ENCODE data around the gene NRP1. TPM values are rescaled to one million over a fixed set of nuclear protein-coding genes. Genes with fewer than 3 reads are reported as not detected.

NRP1 gene
- total and polyA plus RNA-seq, 10 donors, result 4.8 to 202 (median 138) TPM

DNA sequence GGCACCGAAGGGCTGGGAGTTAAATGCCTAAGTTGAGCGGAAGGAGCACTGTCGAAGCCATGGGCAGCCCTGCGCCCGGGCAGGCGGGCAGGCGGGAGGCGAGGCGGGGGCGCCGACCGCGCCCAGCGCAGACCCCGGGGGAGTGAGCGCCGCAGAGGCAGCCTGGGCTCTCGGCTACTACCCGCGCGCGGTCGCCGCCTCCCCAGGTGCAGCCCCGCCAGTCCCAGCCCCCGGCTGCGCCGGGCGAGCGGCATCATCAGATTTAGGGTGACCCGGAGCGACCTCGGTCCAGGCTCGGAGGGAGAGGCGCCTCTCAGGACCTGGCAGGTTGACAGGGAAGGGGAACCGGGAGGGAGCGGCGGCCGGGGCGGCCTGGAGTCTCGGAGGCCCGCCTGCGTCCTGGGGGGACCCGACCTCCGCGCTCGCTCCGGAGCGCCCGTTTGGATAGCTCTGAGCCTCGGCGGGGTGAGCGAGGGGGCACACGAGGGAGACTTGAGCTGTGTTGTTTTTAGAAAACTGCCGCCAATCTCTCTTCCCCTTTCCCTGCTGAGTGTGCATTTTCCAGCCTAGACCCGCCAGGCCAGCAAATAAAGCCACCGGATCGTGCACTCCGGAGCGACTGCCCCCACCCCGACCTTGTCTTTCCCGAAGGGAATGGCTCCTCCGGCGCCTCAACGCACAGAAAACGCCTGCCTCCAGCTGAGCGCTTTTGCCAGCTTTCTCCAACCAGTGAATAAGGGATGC is 2.3 kb upstream of the NRP1 start:
- intact Hi-C loops (cut with DNase I; ENCODE audit: low total_unique reads), result no loop called here
- 3 to 8% (median 5%) methylated on average over 57 to 67 of the region's 67 CpGs for WGBS, 5 donors
- Histone ChIP-seq H3K4me3 (peak overlapping the region; percentile 48 to 73 (median 54)), H3K27me3 (replicated peaks in 1 of 7) (peaks cover 0 to 60% (median 24%) of the 10 kb centered on the region in 7 donors), H3K9me3 (no peaks in the 10 kb centered on the region), H3K36me3 (no peaks in the 10 kb centered on the region), H3K4me1 (peaks cover 2 to 57% (median 38%) of the 10 kb centered on the region in 6 donors), H3K27ac (peak overlapping the region; percentile 71 to 94 (median 91))
- DNase-seq, result peak; percentile 80
- no peak for TF ChIP-seq POLR2A (IDR thresholded peaks at IDR 0.05)
- peak in 2 of 3 donors; percentile 62 to 66 for TF ChIP-seq POLR2AphosphoS5 (IDR thresholded peaks at IDR 0.05)

DNA sequence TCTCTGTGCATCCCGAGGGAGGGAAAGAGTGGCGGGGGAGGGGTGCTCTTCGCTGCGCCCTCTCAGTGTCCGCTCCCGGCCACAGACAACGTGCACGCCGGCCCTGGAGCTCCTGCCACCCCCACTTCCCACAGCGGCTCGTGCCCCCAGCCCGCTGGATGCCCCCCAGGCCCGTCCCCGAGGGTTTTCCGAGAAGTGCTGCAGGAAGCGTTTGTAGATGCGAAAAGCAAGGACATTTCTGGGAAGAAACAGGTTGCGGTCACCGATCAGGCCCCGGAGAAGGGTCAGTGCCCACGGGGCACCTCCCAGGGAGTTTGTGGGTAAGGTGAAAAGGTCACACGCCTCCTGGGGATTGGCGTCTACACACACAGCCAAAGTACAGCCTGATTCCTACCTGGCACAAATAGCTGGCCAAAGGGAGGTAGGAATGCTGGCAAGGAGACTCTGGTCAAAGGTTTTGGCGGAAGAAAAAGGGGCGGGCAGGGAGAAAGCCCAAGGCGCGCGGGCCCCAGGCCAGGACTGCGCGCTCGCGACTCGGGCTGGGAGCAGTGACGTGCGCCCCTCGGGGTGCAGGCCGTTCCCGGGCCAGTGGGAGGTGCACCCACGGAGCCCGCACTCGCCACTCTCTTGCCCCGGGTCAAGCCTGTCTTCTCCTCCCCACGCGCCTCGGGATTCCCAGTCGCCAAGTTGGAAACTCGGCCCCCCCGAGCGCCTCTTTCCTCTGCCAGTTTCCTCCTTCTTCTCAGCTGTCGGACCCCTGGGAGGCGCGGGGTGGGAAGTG is 1.5 kb upstream of the NRP1 start:
- H3K27me3 ChIP-seq (replicated peaks in 1 of 7), result peaks cover 0 to 67% (median 24%) of the 10 kb centered on the region in 7 donors
- peak; percentile 82 for DNase-seq
- no peaks in the 10 kb centered on the region for H3K36me3 ChIP-seq
- peaks cover 0 to 50% (median 36%) of the 10 kb centered on the region in 6 donors for H3K4me1 ChIP-seq
- WGBS, 5 donors, result 0 to 2% (median 2%) methylated on average over 33 to 52 of the region's 52 CpGs
- H3K4me3 ChIP-seq, result peak overlapping the region; percentile 48 to 73 (median 54)
- H3K9me3 ChIP-seq, result no peaks in the 10 kb centered on the region
- TF ChIP-seq, protein P1, sequence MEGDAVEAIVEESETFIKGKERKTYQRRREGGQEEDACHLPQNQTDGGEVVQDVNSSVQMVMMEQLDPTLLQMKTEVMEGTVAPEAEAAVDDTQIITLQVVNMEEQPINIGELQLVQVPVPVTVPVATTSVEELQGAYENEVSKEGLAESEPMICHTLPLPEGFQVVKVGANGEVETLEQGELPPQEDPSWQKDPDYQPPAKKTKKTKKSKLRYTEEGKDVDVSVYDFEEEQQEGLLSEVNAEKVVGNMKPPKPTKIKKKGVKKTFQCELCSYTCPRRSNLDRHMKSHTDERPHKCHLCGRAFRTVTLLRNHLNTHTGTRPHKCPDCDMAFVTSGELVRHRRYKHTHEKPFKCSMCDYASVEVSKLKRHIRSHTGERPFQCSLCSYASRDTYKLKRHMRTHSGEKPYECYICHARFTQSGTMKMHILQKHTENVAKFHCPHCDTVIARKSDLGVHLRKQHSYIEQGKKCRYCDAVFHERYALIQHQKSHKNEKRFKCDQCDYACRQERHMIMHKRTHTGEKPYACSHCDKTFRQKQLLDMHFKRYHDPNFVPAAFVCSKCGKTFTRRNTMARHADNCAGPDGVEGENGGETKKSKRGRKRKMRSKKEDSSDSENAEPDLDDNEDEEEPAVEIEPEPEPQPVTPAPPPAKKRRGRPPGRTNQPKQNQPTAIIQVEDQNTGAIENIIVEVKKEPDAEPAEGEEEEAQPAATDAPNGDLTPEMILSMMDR (IDR thresholded peaks at IDR 0.05 in 8 of 11, conservative IDR thresholded peaks at IDR 0.05 in 3 of 11), result peak in 1 of 11 experiments; percentile 10
- TF ChIP-seq POLR2A (IDR thresholded peaks at IDR 0.05) (no peak), POLR2AphosphoS5 (IDR thresholded peaks at IDR 0.05) (peak; percentile 3 to 73 (median 64))
- intact Hi-C loops (cut with DNase I; ENCODE audit: low total_unique reads), result no loop called here
- peak overlapping the region; percentile 71 to 94 (median 91) for H3K27ac ChIP-seq

DNA sequence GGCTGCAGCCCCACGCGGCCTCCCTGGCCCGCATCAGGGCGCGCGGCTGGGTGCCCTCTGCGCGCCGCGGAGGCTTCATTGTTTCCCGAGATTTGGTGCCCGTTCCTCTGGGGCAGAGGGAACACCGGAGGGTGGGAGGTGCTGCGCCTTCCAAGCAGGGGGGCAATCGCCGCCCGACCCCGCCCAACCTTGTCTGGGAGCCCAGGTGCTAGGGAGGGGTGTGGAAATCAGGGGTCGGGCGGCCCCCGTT is 1.0 kb upstream of the NRP1 start:
- H3K4me3 ChIP-seq, result peak overlapping the region; percentile 48 to 73 (median 54)
- intact Hi-C loops (cut with DNase I; ENCODE audit: low total_unique reads), result no loop called here

DNA sequence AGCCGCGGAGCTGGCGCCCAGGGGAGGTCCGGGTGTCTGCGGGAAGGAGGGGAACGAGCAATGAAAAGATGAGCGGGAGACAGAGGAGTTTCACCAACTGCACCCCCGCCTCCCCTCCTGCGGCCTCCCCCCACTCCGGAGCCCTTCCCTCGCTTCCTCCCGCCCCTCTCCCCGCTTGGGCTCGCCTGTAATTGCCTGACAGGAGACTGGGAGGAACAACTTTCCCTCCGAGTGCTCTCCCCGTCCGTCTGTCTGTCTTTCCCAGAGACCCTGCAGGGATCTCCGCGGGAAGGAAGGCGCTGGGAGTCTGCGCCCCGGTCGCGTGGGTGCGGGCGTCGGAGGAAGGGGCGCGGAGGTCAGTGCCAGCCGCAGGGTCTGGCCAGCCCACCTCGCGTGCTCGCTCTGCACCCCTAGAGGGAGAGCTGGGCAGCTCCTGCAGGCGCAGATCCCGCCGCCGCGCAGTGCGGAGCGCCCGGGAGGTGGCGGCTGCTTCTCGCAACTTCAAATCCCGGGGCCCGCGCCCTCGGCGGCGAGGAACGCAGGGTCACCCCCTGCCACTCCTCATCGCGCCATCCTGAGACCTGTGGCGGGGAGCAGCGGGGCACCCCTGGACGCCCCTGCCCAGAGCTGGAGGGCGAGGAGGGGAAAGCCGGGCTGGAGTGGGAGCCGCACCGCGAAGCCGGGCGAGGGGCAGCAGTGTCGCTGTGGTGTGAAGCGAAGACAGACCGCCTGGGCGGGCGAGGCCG is 511 bp upstream of the NRP1 start:
- WGBS, 5 donors, result 0 to 2% (median 1%) methylated on average over 19 to 68 of the region's 68 CpGs
- Histone ChIP-seq H3K4me1 (peaks cover 2 to 56% (median 38%) of the 10 kb centered on the region in 6 donors), H3K9me3 (no peaks in the 10 kb centered on the region), H3K27me3 (replicated peaks in 1 of 7) (peaks cover 0 to 71% (median 24%) of the 10 kb centered on the region in 7 donors), H3K36me3 (peaks cover 0 to 4% (median 0%) of the 10 kb centered on the region in 6 donors), H3K4me3 (peak overlapping the region; percentile 48 to 73 (median 54)), H3K27ac (peak overlapping the region; percentile 71 to 94 (median 91))
- intact Hi-C loops (cut with DNase I; ENCODE audit: low total_unique reads), result no loop called here
- DNase-seq, result peak; percentile 84
- TF ChIP-seq, protein P1 (IDR thresholded peaks at IDR 0.05 in 8 of 11, conservative IDR thresholded peaks at IDR 0.05 in 3 of 11), result peak; percentile 11 to 61 (median 50)
- peak in 2 of 3 donors; percentile 75 to 79 for TF ChIP-seq POLR2AphosphoS5 (IDR thresholded peaks at IDR 0.05)
- peak in 1 of 3 donors; percentile 20 for TF ChIP-seq POLR2A (IDR thresholded peaks at IDR 0.05)

More for the DNA sequence above, 1.0 kb upstream of the NRP1 start:
- no peak for TF ChIP-seq POLR2A (IDR thresholded peaks at IDR 0.05)
- TF ChIP-seq POLR2AphosphoS5 (IDR thresholded peaks at IDR 0.05), result no peak
- TF ChIP-seq, protein P1 (IDR thresholded peaks at IDR 0.05 in 8 of 11, conservative IDR thresholded peaks at IDR 0.05 in 3 of 11), result no peak
- Histone ChIP-seq H3K4me1 (peaks cover 0 to 51% (median 36%) of the 10 kb centered on the region in 6 donors), H3K27me3 (replicated peaks in 1 of 7) (peaks cover 0 to 71% (median 24%) of the 10 kb centered on the region in 7 donors), H3K36me3 (no peaks in the 10 kb centered on the region), H3K27ac (peak overlapping the region; percentile 71 to 94 (median 91)), H3K9me3 (no peaks in the 10 kb centered on the region)
- 0 to 3% (median 2%) methylated on average over 7 to 21 of the region's 21 CpGs; no CpG with 5 or more reads in 1 of the 5 donors for WGBS, 5 donors
- DNase-seq, result no peak

Measured in spleen (tissue), 11 donors.